Measurements from ENCODE around the gene MRPL21. TPM values are rescaled to one million over a fixed set of nuclear protein-coding genes. Genes with fewer than 3 reads are reported as not detected.
"Not testable (repeated sequence)": the region's sequence is repeated elsewhere in the genome, so short reads cannot be mapped to it uniquely, and the experiment has no call there.

MRPL21 gene
- total RNA-seq, 4 donors from 2014 or later = 40.4 to 70.0 (median 52.8) TPM

- no peaks in the 10 kb centered on the region for H3K36me3 ChIP-seq
- peaks cover 0 to 1% (median 0%) of the 10 kb centered on the region in 3 donors for H3K4me1 ChIP-seq
- 67% methylated on average over 5 of the region's 6 CpGs; no CpG with 5 or more reads in 1 of the 2 donors for WGBS, 2 donors (ENCODE audit: low coverage in 1 of 2)
- no peak overlapping the region for H3K27ac ChIP-seq
- H3K4me3 ChIP-seq = no peak overlapping the region
- no peaks in the 10 kb centered on the region for H3K9me3 ChIP-seq
- TF ChIP-seq EP300 (IDR thresholded peaks at IDR 0.05) (no peak), POLR2A (IDR thresholded peaks at IDR 0.05) (no peak), POLR2AphosphoS5 (IDR thresholded peaks at IDR 0.05) (no peak)
- TF ChIP-seq, protein P1, sequence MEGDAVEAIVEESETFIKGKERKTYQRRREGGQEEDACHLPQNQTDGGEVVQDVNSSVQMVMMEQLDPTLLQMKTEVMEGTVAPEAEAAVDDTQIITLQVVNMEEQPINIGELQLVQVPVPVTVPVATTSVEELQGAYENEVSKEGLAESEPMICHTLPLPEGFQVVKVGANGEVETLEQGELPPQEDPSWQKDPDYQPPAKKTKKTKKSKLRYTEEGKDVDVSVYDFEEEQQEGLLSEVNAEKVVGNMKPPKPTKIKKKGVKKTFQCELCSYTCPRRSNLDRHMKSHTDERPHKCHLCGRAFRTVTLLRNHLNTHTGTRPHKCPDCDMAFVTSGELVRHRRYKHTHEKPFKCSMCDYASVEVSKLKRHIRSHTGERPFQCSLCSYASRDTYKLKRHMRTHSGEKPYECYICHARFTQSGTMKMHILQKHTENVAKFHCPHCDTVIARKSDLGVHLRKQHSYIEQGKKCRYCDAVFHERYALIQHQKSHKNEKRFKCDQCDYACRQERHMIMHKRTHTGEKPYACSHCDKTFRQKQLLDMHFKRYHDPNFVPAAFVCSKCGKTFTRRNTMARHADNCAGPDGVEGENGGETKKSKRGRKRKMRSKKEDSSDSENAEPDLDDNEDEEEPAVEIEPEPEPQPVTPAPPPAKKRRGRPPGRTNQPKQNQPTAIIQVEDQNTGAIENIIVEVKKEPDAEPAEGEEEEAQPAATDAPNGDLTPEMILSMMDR (IDR thresholded peaks at IDR 0.05) = no peak
- ATAC-seq = no peak
- H3K27me3 ChIP-seq = no peaks in the 10 kb centered on the region
Measured at GRCh38 chr11:68862421-68862820, 41.2 kb downstream of the MRPL21 start.

DNA sequence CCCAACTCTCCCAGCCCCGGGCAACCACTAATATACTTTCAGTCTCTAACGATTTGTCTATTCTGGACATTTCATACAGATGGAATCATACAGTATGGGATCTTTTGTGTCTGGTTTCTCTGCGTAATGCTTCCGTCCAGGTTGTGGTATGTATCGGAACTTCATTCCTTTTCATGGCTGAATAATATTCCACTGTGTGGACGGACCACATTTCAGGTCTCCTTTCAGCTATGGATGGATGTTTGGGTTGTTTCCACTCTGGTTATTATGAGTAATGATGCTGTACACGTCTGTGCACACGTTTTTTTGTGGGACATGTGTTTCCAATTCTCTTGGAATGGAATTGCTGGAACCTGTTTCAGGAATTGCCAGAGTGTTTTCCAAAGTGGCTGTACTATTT is 44.5 kb downstream of the MRPL21 start:
- H3K4me1 ChIP-seq = peaks cover 0 to 31% (median 4%) of the 10 kb centered on the region in 3 donors
- H3K27me3 ChIP-seq = peaks cover 9% of the 10 kb centered on the region
- no peak for ATAC-seq
- WGBS, 2 donors (ENCODE audit: low coverage in 1 of 2) = 76 to 82% methylated on average over 8 of the region's 8 CpGs
- H3K4me3 ChIP-seq = no peak overlapping the region
- H3K9me3 ChIP-seq = no peaks in the 10 kb centered on the region
- no peak overlapping the region for H3K27ac ChIP-seq
- no peaks in the 10 kb centered on the region for H3K36me3 ChIP-seq
- TF ChIP-seq POLR2A (IDR thresholded peaks at IDR 0.05) (no peak), EP300 (IDR thresholded peaks at IDR 0.05) (no peak), POLR2AphosphoS5 (IDR thresholded peaks at IDR 0.05) (no peak)
- TF ChIP-seq, protein P1 (IDR thresholded peaks at IDR 0.05) = no peak

DNA sequence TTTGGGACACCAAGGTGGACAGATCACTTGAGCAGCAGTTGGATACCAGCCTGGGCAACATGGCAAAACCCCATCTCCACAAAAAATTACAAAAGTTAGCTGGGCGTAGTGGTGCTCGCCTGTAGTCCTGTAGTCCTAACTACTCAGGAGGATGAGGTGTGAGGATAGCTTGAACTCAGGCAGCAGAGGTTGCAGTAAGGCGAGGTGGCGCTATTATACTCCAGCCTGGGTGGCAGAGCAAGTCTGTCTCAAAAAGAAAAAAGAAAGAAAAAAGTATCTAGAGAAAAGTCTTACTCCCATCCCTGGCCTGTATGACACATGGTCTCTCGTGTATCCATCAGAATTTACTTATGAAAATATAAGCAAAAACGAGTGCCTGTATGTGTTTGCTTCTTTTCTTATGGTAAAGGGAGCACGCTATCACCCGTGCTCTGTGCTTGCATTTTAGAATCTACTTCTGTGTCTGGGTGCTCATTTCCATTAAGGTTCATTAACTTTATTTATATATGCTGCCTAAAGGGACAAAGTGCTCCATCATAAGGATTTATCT is 46.5 kb downstream of the MRPL21 start:
- no peak for ATAC-seq
- peak overlapping the region in 3 of 4 donors; percentile 68 to 81 (median 74) for H3K27ac ChIP-seq
- H3K36me3 ChIP-seq = no peaks in the 10 kb centered on the region
- WGBS, 2 donors (ENCODE audit: low coverage in 1 of 2) = 42 to 71% methylated on average over 8 of the region's 8 CpGs
- TF ChIP-seq POLR2A (IDR thresholded peaks at IDR 0.05) = no peak
- TF ChIP-seq POLR2AphosphoS5 (IDR thresholded peaks at IDR 0.05) = no peak
- no peak overlapping the region for H3K4me3 ChIP-seq
- no peaks in the 10 kb centered on the region for H3K9me3 ChIP-seq
- H3K4me1 ChIP-seq = peaks cover 0 to 33% (median 4%) of the 10 kb centered on the region in 3 donors
- H3K27me3 ChIP-seq = peaks cover 27% of the 10 kb centered on the region

- WGBS, 2 donors (ENCODE audit: low coverage in 1 of 2) = 71 to 87% methylated on average over 8 to 17 of the region's 21 CpGs
- not testable (repeated sequence) for ATAC-seq, H3K9me3 ChIP-seq, H3K4me3 ChIP-seq, H3K36me3 ChIP-seq
- peaks cover 27% of the 10 kb centered on the region for H3K27me3 ChIP-seq
- peak overlapping the region in 3 of 4 donors; percentile 68 to 81 (median 74) for H3K27ac ChIP-seq
- peaks cover 0 to 33% (median 4%) of the 10 kb centered on the region in 3 donors for H3K4me1 ChIP-seq
Measured at GRCh38 chr11:68856425-68857030, 47.1 kb downstream of the MRPL21 start.

- no peaks in the 10 kb centered on the region for H3K9me3 ChIP-seq
- peaks cover 0 to 33% (median 4%) of the 10 kb centered on the region in 3 donors for H3K4me1 ChIP-seq
- no peaks in the 10 kb centered on the region for H3K36me3 ChIP-seq
- peak overlapping the region in 3 of 4 donors; percentile 68 to 74 (median 70) for H3K27ac ChIP-seq
- peaks cover 27% of the 10 kb centered on the region for H3K27me3 ChIP-seq
- ATAC-seq = peak; percentile 72
- H3K4me3 ChIP-seq = peak overlapping the region; percentile 8 to 51
- TF ChIP-seq, protein P1 (IDR thresholded peaks at IDR 0.05) = peak in 2 of 4 experiments; percentile 23 to 39
- no peak for TF ChIP-seq EP300 (IDR thresholded peaks at IDR 0.05)
- 43 to 54% methylated on average over 5 of the region's 62 CpGs for WGBS, 2 donors (ENCODE audit: low coverage in 1 of 2)
Measured at GRCh38 chr11:68855205-68855981, 48.2 kb downstream of the MRPL21 start.

All from gastroesophageal sphincter (tissue), 4 donors.